Heart left ventricle (tissue), 16 donors: ENCODE measurements around the gene KANSL1. TPM values are rescaled to one million over a fixed set of nuclear protein-coding genes. Genes with fewer than 3 reads are reported as not detected.
A peak's percentile ranks its signal among the peaks of the same experiment; 100 is the strongest.

Experiments used
- ATAC-seq, 4 donors: fragments of 200-7000 bp; cut with Tn5 transposase; one replicate each; pipeline ENCODE4 v1.9.1; 2020 to 2022; ENCODE audit warnings: moderate library complexity in 4 of 4, mild to moderate bottlenecking in 3 of 4, moderate number of reproducible peaks in 1 of 4
- DNase-seq, 5 donors: peaks; one replicate each; pipeline ENCODE4 v3.0.0-alpha.2; 2020
- H3K27ac ChIP-seq, 12 donors: fragments of 200-600 bp; sonication (generic) in 4 of 12; one replicate each; pipeline versions ENCODE4 v1.5.0 to v1.8.0; 2016 to 2022; ENCODE audit warnings: mild to moderate bottlenecking in 2 of 12
- H3K27me3 ChIP-seq, 9 donors: fragments of 200-600 bp; sonication (generic) in 2 of 9; one replicate each; pipeline versions ENCODE4 v1.5.1 to v1.8.0; 2016 to 2022; ENCODE audit warnings: mild to moderate bottlenecking in 3 of 9
- H3K36me3 ChIP-seq, 9 donors: fragments of 200-600 bp; sonication (generic) in 2 of 9; one replicate each; pipeline versions ENCODE4 v1.5.0 to v1.8.0; 2018 to 2022; ENCODE audit warnings: mild to moderate bottlenecking in 2 of 9
- H3K4me1 ChIP-seq, 12 donors: fragments of 200-600 bp; sonication (generic) in 4 of 12; one replicate each; pipeline versions ENCODE4 v1.5.0 to v1.8.0; 2016 to 2022; ENCODE audit warnings: mild to moderate bottlenecking in 3 of 12
- H3K4me3 ChIP-seq, 12 donors: fragments of 200-600 bp; sonication (generic) in 4 of 12; one replicate each; pipeline versions ENCODE4 v1.5.0 to v1.8.0; 2017 to 2022; ENCODE audit warnings: mild to moderate bottlenecking in 9 of 12, moderate library complexity in 4 of 12
- H3K9me3 ChIP-seq, 12 donors: fragments of 200-600 bp; sonication (generic) in 4 of 12; one replicate each; pipeline versions ENCODE4 v1.5.0 to v1.8.0; 2016 to 2022; ENCODE audit warnings: mild to moderate bottlenecking in 1 of 12
- POLR2A ChIP-seq, 2 donors: fragments of 450-650 bp; IDR thresholded peaks; one replicate each; pipeline ENCODE4 v1.6.1; 2017; ENCODE audit warnings: antibody characterized with exemption in 2 of 2, mild to moderate bottlenecking in 2 of 2, moderate library complexity in 2 of 2
- WGBS, 4 donors: extraction: QIAGEN DNeasy Blood & Tissue Kit in 2 of 4; methylation state at CpG; one replicate each; pipeline versions ENCODE4 v1.1.5 to v1.1.7; 2013 to 2018; 5-methylcytosine and 5-hydroxymethylcytosine counted together
- intact Hi-C, 10 donors: fragments of 100-400 bp; cut with DNase I; formaldehyde crosslinking; loops; one replicate each; pipeline versions ENCODE4 v1.11.1 to v1.14.2; 2022
- polyA plus RNA-seq, 2 donors: library from polyadenylated mRNA; stranded (reverse); fragments of 200-250 nt; gene quantifications; one replicate each; pipeline ENCODE4 v1.2.3, GENCODE V29; 2013
- total RNA-seq, 9 donors: library from RNA; depleted of rRNA in 2 of 9; stranded (reverse); fragments of >200 nt in 2 of 9; fragmentation: NEBNext Ultra II Directional in 3 of 9; extraction: Animal tissue kit (Norgen Biotek cat#: 25700) in 3 of 9; gene quantifications; one replicate each; pipeline versions ENCODE4 v1.1.0 to v1.2.4, GENCODE V29; 2016 to 2023
- TF ChIP-seq, protein P1 (sequence below), 12 donors: fragments of 200-600 bp; sonication (generic) in 4 of 12; IDR thresholded peaks; one replicate each; pipeline versions ENCODE4 v1.5.0 to v1.8.0; 2018 to 2022; ENCODE audit warnings: antibody characterized with exemption in 12 of 12, mild to moderate bottlenecking in 5 of 12
- donor health status: ischemic (EF 13 %, LVEDD 7.1; RV severe dilation, severe dysfunction).
- donor health status: healthy with polysubstance abuse.
- donor health status: DM: no; HTN: yes; CAD: no.
- donor health status: DM: no; HTN: no; CAD: no.
- donor health status: ischemic (EF 25% LVEDD 6.9; RV normal size, moderate dysfunction).
- donor health status: ischemic (EF 25% LVEDD 5.7; RV mildly dilated, moderate dysfunction).
- donor health status: healthy.
- donor health status: DM: yes; HTN: yes; CAD: no.
- donor health status: ischemic (EF 35%, LVEDD 5.7; RV mildly dilated, moderate dysfunction).
- donor health status: nonischemic (EF 11% LVEDD 7.7; RV severe dilation, severe dysfunction).
- donor health status: DM: yes; HTN: yes; CAD: no.
- donor health status: PGD.
- donor health status: ischemic (EF 29% LVEDD 5.4; RV normal size, mild dysfunction).
- donor health status: nonischemic (EF 23%, LVEDD 6.1; RV moderate dilation, normal function).

KANSL1 gene
- total and polyA plus RNA-seq, 11 donors = 13.7 to 57.2 (median 28.9) TPM

GRCh38 chr17:46044286-46044928 is 148.8 kb downstream of the KANSL1 start:
- peaks cover 0 to 41% (median 21%) of the 10 kb centered on the region in 12 donors for H3K4me1 ChIP-seq
- H3K27me3 ChIP-seq = no peaks in the 10 kb centered on the region
- intact Hi-C loops = loop anchor here (1.0 to 5.0 kb wide), 9 partner anchors 42 to 170 kb away; partner anchors contain the start of gene KANSL1 (in 7 of the 10)
- ATAC-seq (peak; percentile 33 to 86 (median 82)), DNase-seq (peak in 4 of 5 donors; percentile 73 to 77 (median 75))
- H3K27ac ChIP-seq = peak overlapping the region in 8 of 12 donors; percentile 3 to 58 (median 24)
- H3K4me3 ChIP-seq = peak overlapping the region in 1 of 12 donors; percentile 8
- TF ChIP-seq, protein P1, sequence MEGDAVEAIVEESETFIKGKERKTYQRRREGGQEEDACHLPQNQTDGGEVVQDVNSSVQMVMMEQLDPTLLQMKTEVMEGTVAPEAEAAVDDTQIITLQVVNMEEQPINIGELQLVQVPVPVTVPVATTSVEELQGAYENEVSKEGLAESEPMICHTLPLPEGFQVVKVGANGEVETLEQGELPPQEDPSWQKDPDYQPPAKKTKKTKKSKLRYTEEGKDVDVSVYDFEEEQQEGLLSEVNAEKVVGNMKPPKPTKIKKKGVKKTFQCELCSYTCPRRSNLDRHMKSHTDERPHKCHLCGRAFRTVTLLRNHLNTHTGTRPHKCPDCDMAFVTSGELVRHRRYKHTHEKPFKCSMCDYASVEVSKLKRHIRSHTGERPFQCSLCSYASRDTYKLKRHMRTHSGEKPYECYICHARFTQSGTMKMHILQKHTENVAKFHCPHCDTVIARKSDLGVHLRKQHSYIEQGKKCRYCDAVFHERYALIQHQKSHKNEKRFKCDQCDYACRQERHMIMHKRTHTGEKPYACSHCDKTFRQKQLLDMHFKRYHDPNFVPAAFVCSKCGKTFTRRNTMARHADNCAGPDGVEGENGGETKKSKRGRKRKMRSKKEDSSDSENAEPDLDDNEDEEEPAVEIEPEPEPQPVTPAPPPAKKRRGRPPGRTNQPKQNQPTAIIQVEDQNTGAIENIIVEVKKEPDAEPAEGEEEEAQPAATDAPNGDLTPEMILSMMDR (IDR thresholded peaks at IDR 0.05) = peak; percentile 75 to 95 (median 86)
- no peak for TF ChIP-seq POLR2A (IDR thresholded peaks at IDR 0.05)
- H3K9me3 ChIP-seq = no peaks in the 10 kb centered on the region
- 26 to 45% (median 38%) methylated on average over 5 of the region's 5 CpGs for WGBS, 4 donors
- peaks cover 0 to 92% (median 53%) of the 10 kb centered on the region in 9 donors for H3K36me3 ChIP-seq

GRCh38 chr17:46043606-46044005 is 149.6 kb downstream of the KANSL1 start:
- no peaks in the 10 kb centered on the region for H3K27me3 ChIP-seq
- DNase-seq (no peak), ATAC-seq (no peak)
- H3K36me3 ChIP-seq = peaks cover 0 to 93% (median 54%) of the 10 kb centered on the region in 9 donors
- no peaks in the 10 kb centered on the region for H3K9me3 ChIP-seq
- H3K4me3 ChIP-seq = no peak overlapping the region
- H3K4me1 ChIP-seq = peaks cover 0 to 48% (median 26%) of the 10 kb centered on the region in 12 donors
- no peak for TF ChIP-seq POLR2A (IDR thresholded peaks at IDR 0.05)
- TF ChIP-seq, protein P1 (IDR thresholded peaks at IDR 0.05) = no peak
- WGBS, 4 donors = 81 to 90% (median 89%) methylated on average over 3 of the region's 3 CpGs
- intact Hi-C loops = loop anchor here (1.0 to 5.0 kb wide), 9 partner anchors 41 to 171 kb away; partner anchors contain the start of gene KANSL1 (in 7 of the 10)
- peak overlapping the region in 4 of 12 donors; percentile 27 to 58 (median 42) for H3K27ac ChIP-seq

GRCh38 chr17:46042925-46043324 is 150.3 kb downstream of the KANSL1 start:
- H3K4me3 ChIP-seq = no peak overlapping the region
- peak overlapping the region in 1 of 12 donors; percentile 55 for H3K27ac ChIP-seq
- intact Hi-C loops = loop anchor here in 8 of 10 donors (5.0 kb wide), 3 partner anchors 41 to 169 kb away; partner anchors contain the start of gene KANSL1 (in 3 of the 8)
- peaks cover 0 to 93% (median 54%) of the 10 kb centered on the region in 9 donors for H3K36me3 ChIP-seq
- DNase-seq = no peak
- H3K4me1 ChIP-seq = peaks cover 0 to 49% (median 26%) of the 10 kb centered on the region in 12 donors
- 70 to 81% (median 76%) methylated on average over 3 of the region's 3 CpGs for WGBS, 4 donors
- no peaks in the 10 kb centered on the region for H3K9me3 ChIP-seq
- no peaks in the 10 kb centered on the region for H3K27me3 ChIP-seq
- TF ChIP-seq POLR2A (IDR thresholded peaks at IDR 0.05) = no peak
- TF ChIP-seq, protein P1 (IDR thresholded peaks at IDR 0.05) = no peak
- ATAC-seq = no peak

DNA sequence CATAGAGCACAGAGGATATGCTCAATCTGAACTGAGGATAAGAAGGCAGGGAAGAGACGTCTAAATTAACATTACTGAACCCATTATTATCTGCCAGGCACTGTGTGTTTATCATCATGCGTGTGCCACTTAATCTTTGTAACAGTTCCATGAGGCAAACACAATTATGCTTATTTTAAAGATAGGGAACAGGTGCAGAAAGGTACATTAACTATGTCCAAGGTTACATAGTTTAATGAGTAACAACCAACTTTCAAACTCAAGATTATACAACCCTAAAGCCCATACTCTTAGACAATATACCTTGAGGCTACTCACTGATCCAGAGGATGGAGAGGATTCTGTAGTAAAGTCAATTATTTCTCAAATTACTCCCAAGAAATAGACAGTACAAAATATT is 151.0 kb downstream of the KANSL1 start:
- TF ChIP-seq, protein P1 (IDR thresholded peaks at IDR 0.05) = no peak
- TF ChIP-seq POLR2A (IDR thresholded peaks at IDR 0.05) = no peak
- H3K4me1 ChIP-seq = peaks cover 0 to 47% (median 26%) of the 10 kb centered on the region in 12 donors
- DNase-seq = no peak
- no peaks in the 10 kb centered on the region for H3K27me3 ChIP-seq
- H3K27ac ChIP-seq = no peak overlapping the region
- intact Hi-C loops = loop anchor here in 8 of 10 donors (5.0 kb wide), 3 partner anchors 40 to 170 kb away; partner anchors contain the start of gene KANSL1 (in 3 of the 8)
- H3K36me3 ChIP-seq = peaks cover 0 to 93% (median 54%) of the 10 kb centered on the region in 9 donors
- H3K9me3 ChIP-seq = no peaks in the 10 kb centered on the region
- H3K4me3 ChIP-seq = no peak overlapping the region
- 58 to 74% (median 63%) methylated on average over 2 of the region's 2 CpGs for WGBS, 4 donors
- ATAC-seq = no peak
